GM21381 (cell line): ENCODE data around the gene UGT1A10.

Source experiments
- ATAC-seq: cut with Tn5 transposase; IDR thresholded peaks from one replicate; pipeline ENCODE4 v1.9.1; 2021; ENCODE audit warnings: mild to moderate bottlenecking, moderate library complexity; ENCODE audit not compliant: unreplicated experiment

The UGT1A10 gene

GRCh38 chr2:233801357-233802131 is 165.3 kb downstream of the UGT1A10 start:
- ATAC-seq, result no peak

DNA sequence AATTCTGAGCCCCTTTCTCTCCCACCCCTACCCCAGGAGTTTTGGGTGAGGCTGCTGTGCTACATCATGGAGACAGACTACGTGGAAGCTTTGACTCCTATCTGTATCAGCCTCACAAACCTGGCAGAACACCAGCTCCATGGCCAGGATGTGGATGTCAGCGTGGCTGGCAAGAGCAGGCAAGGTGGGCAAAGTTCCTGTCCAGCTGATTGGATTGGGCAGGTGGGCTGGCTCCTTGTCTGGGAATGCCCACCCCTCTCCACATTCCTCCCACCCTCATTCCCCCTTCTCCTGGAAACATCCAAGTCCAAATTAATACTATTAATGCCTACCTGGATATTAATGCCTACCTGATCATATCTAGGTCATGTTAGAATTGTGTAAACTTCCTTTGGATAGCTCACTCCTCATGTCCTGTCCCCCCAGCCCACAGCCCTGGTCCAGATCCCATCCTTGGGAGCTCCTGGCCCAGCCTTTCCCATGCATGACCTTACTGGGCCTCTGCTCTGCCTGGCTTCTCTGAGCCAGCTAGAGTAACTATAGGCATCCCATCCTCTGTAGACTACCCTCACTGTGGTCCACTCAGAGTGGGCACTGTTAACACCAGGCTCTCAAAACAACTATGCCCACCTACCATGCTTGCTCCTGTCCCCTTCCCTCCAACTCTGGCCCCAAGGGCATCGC is 166.0 kb downstream of the UGT1A10 start:
- no peak for ATAC-seq

- ATAC-seq, result no peak
Measured at GRCh38 chr2:233803292-233803911, 167.2 kb downstream of the UGT1A10 start.

- no peak for ATAC-seq
Measured at GRCh38 chr2:233803994-233804393, 167.7 kb downstream of the UGT1A10 start.

DNA sequence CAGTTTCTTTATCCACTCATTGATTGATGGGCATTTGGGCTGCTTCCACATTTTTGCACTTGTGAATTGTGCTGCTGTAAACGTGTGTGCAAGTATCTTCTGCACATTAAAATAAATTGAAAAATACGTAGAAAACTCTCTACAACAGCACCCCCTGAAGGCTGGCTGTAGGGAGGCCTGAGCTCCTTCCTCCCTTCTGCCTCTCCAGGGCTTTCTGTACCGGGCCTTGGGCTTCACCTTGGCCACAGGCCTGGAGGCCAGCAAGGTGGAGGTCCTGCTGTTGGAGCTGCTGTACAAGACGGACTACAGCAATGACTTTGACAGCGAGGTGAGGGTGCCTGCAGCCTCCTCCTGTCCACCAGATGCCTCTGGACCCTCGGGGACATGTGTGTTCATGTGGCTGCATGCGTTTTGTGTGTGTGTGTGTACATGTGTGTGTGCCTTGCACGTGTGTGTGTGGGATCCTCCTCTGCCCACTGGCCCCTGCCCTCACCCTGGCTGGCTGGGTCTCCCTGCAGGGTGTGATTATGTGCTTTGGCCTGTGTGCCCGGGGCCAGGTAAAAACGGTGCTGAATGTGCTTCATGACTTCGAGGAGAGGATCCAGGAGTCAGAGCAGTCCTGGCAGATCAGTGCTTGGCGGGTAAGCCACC is 171.1 kb downstream of the UGT1A10 start:
- ATAC-seq, result no peak

- no peak for ATAC-seq
Measured at GRCh38 chr2:233807966-233808935, 172.0 kb downstream of the UGT1A10 start.

DNA sequence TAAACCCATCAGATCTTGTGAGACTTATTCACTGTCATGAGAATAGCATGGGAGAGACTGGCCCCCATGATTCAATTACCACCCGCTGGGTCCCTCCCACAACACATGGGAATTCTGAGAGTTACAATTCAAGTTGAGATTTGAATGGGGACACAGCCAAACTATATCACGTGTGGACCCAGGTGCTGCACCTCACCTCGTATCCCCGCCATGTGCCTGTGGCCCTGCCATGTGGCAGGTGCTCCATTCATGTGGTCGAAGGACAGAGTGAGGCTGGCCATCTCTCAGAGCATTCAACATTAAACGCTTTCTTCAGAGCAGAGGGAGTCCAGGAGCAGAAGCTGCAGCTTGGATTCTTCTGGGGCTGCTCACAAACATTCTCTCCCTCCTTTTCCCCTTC is 174.1 kb downstream of the UGT1A10 start:
- ATAC-seq, result no peak

- no peak for ATAC-seq
Measured at GRCh38 chr2:233811087-233811486, 174.8 kb downstream of the UGT1A10 start.

DNA sequence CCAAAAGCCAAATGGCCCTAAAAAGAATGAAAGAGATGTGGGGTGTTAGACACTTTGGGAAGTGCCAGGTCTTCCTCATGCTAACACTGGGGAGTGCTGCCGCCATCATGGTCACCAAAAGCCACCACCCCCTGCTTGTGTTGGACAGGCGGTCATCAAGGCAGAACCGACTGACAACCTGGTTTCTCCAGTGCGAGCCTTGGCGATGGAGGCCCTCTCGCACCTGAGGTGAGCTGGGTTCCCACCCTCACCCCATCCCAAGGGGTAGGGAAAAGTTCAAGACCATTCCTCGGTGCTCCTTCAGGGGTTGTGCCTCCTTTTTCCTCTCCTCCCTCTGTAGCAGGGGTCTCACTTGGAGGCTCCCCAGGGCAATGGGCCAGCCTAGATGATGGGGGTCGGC is 175.5 kb downstream of the UGT1A10 start:
- ATAC-seq, result no peak

DNA sequence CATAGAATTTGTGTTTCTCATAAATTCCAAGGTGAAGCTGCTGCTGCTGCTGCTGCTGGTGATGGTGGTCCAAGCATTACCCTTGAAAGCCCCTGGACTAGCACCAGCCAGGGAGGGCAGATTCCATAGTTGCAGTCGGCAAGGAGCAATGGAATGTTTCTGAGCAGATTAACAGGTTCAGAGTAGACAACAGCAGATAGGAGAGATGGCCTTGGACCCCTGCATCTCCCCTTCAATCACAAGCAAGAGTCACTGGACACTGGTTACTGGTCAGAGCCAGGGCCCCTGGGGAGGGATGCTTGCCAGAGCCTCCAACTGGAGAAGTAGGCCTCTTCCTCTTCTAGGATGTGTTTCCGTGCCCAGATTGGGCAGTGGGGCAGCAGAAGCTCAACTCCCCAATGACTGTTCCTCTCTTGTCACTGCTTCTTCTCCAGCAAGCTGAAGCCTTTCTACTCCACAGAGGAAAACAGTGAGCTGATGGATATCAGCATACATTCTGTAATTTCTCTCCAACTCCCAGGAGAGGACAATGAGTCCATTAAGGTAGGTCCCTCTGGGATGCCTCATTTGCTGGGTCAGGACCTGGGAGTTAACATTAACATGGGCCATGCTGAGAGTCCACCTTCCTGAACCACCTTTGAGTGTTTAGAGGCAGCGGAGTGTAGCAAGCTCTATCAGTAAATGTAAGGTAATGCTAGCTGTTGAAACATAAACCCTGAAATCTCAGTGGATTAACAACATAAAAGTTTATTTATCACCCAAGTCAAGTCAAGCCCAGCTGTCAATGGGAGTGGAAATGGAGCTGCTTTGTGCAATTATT is 177.2 kb downstream of the UGT1A10 start:
- ATAC-seq, result no peak

- ATAC-seq, result no peak
Measured at GRCh38 chr2:233814056-233814835, 178.0 kb downstream of the UGT1A10 start.

- ATAC-seq, result no peak
Measured at GRCh38 chr2:233815861-233816260, 179.6 kb downstream of the UGT1A10 start.

DNA sequence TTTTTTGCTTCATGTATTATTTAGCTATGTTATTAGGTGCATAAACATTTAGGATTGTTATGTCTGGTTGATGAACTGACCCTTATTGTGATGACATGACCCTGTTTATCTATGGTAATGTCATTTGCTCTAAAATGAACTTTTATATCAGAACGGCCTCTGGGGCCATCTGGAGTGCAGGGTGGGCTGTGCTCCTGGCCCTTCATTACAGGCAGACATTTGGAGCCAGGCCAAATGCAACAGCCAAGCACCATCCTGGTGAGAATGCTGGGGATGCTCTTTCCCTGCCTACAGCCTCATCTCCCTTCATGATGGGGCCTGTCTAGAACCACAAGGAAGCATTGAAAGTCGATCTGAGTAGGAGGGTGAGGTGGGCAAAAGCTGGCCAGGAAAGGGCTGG is 180.1 kb downstream of the UGT1A10 start:
- ATAC-seq, result no peak

DNA sequence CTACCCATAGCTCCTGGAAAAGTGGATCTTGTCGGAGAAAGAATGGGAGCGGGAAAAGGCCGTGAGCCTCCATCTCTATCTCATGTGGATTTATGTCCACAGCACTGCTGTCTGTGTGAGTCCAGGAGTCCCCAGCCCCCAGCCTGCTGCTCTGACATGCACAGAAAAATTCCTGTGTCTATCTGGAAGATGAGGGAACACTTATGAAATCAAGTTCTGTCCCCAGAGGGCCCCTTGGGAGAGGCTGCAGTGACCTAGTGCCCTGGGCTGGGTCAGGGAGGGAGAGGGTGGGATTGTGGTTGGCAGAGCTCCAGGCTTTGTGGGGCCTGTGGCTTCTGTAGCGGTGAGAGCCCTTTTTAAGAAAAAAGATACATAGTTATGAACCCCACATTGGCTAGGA is 180.5 kb downstream of the UGT1A10 start:
- ATAC-seq, result no peak

- no peak for ATAC-seq
Measured at GRCh38 chr2:233817361-233817911, 181.2 kb downstream of the UGT1A10 start.

DNA sequence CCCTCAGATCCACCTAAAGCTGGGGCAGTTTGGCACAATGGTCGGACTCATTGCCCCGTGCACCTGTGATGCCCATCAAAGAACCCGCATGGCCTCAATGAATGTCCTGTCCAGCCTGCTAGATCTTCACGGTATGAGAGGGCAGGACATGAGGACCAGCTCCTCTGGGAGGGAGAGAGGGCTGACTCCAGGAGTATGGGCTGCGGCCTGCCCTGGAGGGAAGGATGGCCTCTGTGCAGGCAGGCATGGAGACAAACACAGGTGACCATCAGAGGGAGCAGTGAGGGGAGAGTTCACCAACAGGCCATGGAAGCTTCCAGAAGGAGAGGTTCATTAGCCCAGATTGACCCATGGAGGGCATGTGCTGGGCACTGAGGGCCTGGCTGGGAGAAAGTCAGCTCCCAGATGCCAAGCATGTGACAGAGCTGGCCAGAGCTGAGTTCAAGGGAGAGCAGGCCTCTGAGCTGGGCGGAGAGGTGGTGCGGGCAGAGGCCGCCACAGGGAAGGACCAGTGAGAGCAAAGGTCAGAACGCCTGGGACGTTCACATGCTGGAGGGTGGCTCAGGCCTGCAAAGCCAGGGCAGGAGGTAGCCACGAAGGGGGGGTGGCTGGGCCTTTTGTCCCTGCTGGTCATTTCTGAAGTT is 181.9 kb downstream of the UGT1A10 start:
- ATAC-seq, result no peak

GRCh38 chr2:233818639-233819621 is 182.7 kb downstream of the UGT1A10 start:
- no peak for ATAC-seq
